GM19025 (cell line): Measurements from ENCODE around the gene PSTPIP1.
A peak's percentile ranks its signal among the peaks of the same experiment; 100 is the strongest.

ENCODE experiments used
- ATAC-seq: cut with Tn5 transposase; IDR thresholded peaks from one replicate; pipeline ENCODE4 v1.9.1; 2021; ENCODE audit warnings: mild to moderate bottlenecking, low read depth, moderate library complexity; ENCODE audit not compliant: unreplicated experiment

PSTPIP1 gene

GRCh38 chr15:76978522-76979330 is 16.2 kb upstream of the PSTPIP1 start:
- no peak for ATAC-seq

GRCh38 chr15:76979331-76979925 is 15.5 kb upstream of the PSTPIP1 start:
- ATAC-seq, result no peak

- ATAC-seq, result no peak
These were observed 14.9 kb upstream of the PSTPIP1 start for GRCh38 chr15:76979996-76980520.

GRCh38 chr15:76982356-76982755 is 12.6 kb upstream of the PSTPIP1 start:
- no peak for ATAC-seq

- ATAC-seq, result no peak
These were observed 12.2 kb upstream of the PSTPIP1 start for GRCh38 chr15:76982756-76983155.

- ATAC-seq, result no peak
These were observed 11.1 kb upstream of the PSTPIP1 start for GRCh38 chr15:76983590-76984375.

GRCh38 chr15:76986743-76987142 is 8.2 kb upstream of the PSTPIP1 start:
- ATAC-seq, result no peak

GRCh38 chr15:76987276-76987675 is 7.7 kb upstream of the PSTPIP1 start:
- ATAC-seq, result no peak

- peak; percentile 76 for ATAC-seq
These were observed 6.7 kb upstream of the PSTPIP1 start for GRCh38 chr15:76987896-76988860.

GRCh38 chr15:76988867-76989780 is 5.8 kb upstream of the PSTPIP1 start:
- ATAC-seq, result no peak

GRCh38 chr15:76991048-76991447 is 3.9 kb upstream of the PSTPIP1 start:
- no peak for ATAC-seq

- ATAC-seq, result no peak
These were observed 2.9 kb upstream of the PSTPIP1 start for GRCh38 chr15:76991741-76992645.

GRCh38 chr15:76993114-76993725 is 1.7 kb upstream of the PSTPIP1 start:
- no peak for ATAC-seq

- no peak for ATAC-seq
These were observed 925 bp upstream of the PSTPIP1 start for GRCh38 chr15:76994001-76994400.

GRCh38 chr15:76994496-76994895 is 430 bp upstream of the PSTPIP1 start:
- no peak for ATAC-seq

- ATAC-seq, result no peak
These were observed 1.2 kb downstream of the PSTPIP1 start for GRCh38 chr15:76996076-76996525.
